GM12878 (cell line): ENCODE measurements around the gene ZNF407.

Source experiments
- CBX3 ChIP-seq: fragments of 200-600 bp; sonication (generic); IDR thresholded peaks from 2 replicates; pipeline ENCODE4 v1.6.1; 2016; ENCODE audit warnings: low read depth, borderline replicate concordance
- CHD1 ChIP-seq: IDR thresholded peaks from 2 replicates; pipeline ENCODE4 v1.6.1; 2012; ENCODE audit warnings: low read depth, low read length, improper control_type of control experiment
- CTCF ChIP-seq, 3 experiments: IDR thresholded peaks in 2 of 3; conservative IDR thresholded peaks in 1 of 3; 2 replicates each; pipeline ENCODE4 v1.5.1; 2011; ENCODE audit warnings: low read depth in 3 of 3, low read length in 3 of 3, mild to moderate bottlenecking in 3 of 3, control low read depth in 2 of 3, moderate library complexity in 2 of 3, inconsistent platforms in 1 of 3, mixed read lengths in 1 of 3; ENCODE audit not compliant: control insufficient read depth in 2 of 3, insufficient read depth in 1 of 3; ENCODE audit errors: extremely low read depth in 1 of 3
- E2F8 ChIP-seq: fragments of 450-650 bp; IDR thresholded peaks from 2 replicates; pipeline ENCODE4 v1.6.1; 2018; ENCODE audit warnings: mild to moderate bottlenecking, low read depth, moderate library complexity; ENCODE audit not compliant: partially characterized antibody
- FOXK2 ChIP-seq: fragments of 450-650 bp; IDR thresholded peaks from 2 replicates; pipeline ENCODE4 v1.6.1; 2017; ENCODE audit warnings: mild to moderate bottlenecking, moderate library complexity
- MAX ChIP-seq: IDR thresholded peaks from 2 replicates; pipeline ENCODE4 v1.6.1; 2012; ENCODE audit warnings: low read depth, low read length, improper control_type of control experiment
- POLR2AphosphoS5 ChIP-seq: IDR thresholded peaks from 2 replicates; pipeline ENCODE4 v1.6.1; 2011; ENCODE audit warnings: mild to moderate bottlenecking, low read length, inconsistent platforms
- RAD21 ChIP-seq: IDR thresholded peaks from 2 replicates; pipeline ENCODE4 v1.6.1; 2011; ENCODE audit warnings: mild to moderate bottlenecking, low read depth, low read length, moderate library complexity; ENCODE audit not compliant: insufficient read depth
- SMC3 ChIP-seq: IDR thresholded peaks from 2 replicates; pipeline ENCODE4 v1.6.1; 2011; ENCODE audit warnings: low read length, improper control_type of control experiment, borderline replicate concordance
- SP1 ChIP-seq: IDR thresholded peaks from one replicate; pipeline ENCODE4 v1.6.1; 2011; ENCODE audit warnings: low read depth, low read length
- TAF1 ChIP-seq: IDR thresholded peaks from 2 replicates; pipeline ENCODE4 v1.6.1; 2011; ENCODE audit warnings: mild to moderate bottlenecking, low read depth, low read length, borderline replicate concordance

DNA sequence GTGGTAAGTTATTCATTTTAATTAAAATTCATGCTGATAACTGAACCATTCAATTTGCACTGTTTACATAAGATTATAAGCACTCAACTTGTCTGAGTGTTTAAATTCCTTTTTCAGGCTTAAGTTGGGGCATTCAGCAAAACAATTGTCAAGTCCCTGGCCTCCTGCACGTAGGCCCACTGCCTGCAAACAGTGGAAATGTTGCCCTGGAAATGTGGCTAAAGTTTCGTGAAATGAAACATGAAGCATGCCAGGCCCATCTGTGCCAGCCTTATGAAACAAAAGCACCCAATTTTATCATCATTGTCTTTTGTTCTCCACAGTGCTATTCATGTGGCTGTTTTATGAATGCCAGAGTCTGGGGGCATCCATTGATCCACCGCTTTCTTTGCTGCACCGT lies 447.6 kb downstream of the ZNF407 start:
- no peak for TF ChIP-seq FOXK2
- no peak for TF ChIP-seq SP1
- no peak for TF ChIP-seq CBX3
- no peak for TF ChIP-seq CHD1
- TF ChIP-seq E2F8: no peak
- TF ChIP-seq MAX: no peak
- no peak for TF ChIP-seq RAD21
- no peak for TF ChIP-seq SMC3
- no peak for TF ChIP-seq CTCF (IDR thresholded peaks at IDR 0.05 in 2 of 3, conservative IDR thresholded peaks at IDR 0.05 in 1 of 3; ENCODE audit: control insufficient read depth in 2 of 3, extremely low read depth in 1 of 3, insufficient read depth in 1 of 3, low read depth in 3 of 3, low read length in 3 of 3)
- no peak for TF ChIP-seq TAF1
- no peak for TF ChIP-seq POLR2AphosphoS5
